Urinary bladder (tissue), 4 donors: Measurements from ENCODE around the gene SWT1. TPM values are rescaled to one million over a fixed set of nuclear protein-coding genes. Genes with fewer than 3 reads are reported as not detected.

Source experiments
- DNase-seq: peaks from one replicate; pipeline ENCODE4 v3.0.0-alpha.2; 2015; ENCODE audit errors: extremely low spot score
- H3K27ac ChIP-seq: one replicate; pipeline ENCODE4 v1.5.1; 2013; ENCODE audit warnings: low read depth, mild to moderate bottlenecking, moderate library complexity
- H3K36me3 ChIP-seq: one replicate; pipeline ENCODE4 v1.6.1; 2013; ENCODE audit warnings: mild to moderate bottlenecking, moderate library complexity; ENCODE audit not compliant: insufficient read depth
- H3K4me1 ChIP-seq: one replicate; pipeline ENCODE4 v1.6.1; 2013; ENCODE audit warnings: mild to moderate bottlenecking, moderate library complexity; ENCODE audit not compliant: insufficient read depth
- H3K4me3 ChIP-seq: one replicate; pipeline ENCODE4 v1.5.1; 2013; ENCODE audit warnings: low read depth, low read length
- WGBS: extraction: QIAGEN DNeasy Blood & Tissue Kit; methylation state at CpG from one replicate; pipeline ENCODE4 v1.1.7; 2013; 5-methylcytosine and 5-hydroxymethylcytosine counted together
- polyA plus RNA-seq: library from polyadenylated mRNA; stranded (reverse); fragments of 200-250 nt; gene quantifications from one replicate; pipeline ENCODE4 v1.2.3, GENCODE V29; 2013
- total RNA-seq: library from RNA; depleted of rRNA; stranded (reverse); fragments of >200 nt; gene quantifications from one replicate; pipeline ENCODE4 v1.2.3, GENCODE V29; 2014
- donor health status: healthy with polysubstance abuse.
- donor health status: healthy.

Gene SWT1
- total and polyA plus RNA-seq, 2 donors, result 3.9 to 24.6 TPM

GRCh38 chr1:185291652-185292051 lies 134.7 kb downstream of the SWT1 start:
- Histone ChIP-seq H3K27ac (no peak overlapping the region), H3K4me1 (no peaks in the 10 kb centered on the region), H3K36me3 (peaks cover 3% of the 10 kb centered on the region), H3K4me3 (no peak overlapping the region)
- no peak for DNase-seq
- 82% methylated on average over 1 of the region's 1 CpG for WGBS

- Histone ChIP-seq H3K4me3 (no peak overlapping the region), H3K36me3 (peaks cover 3% of the 10 kb centered on the region), H3K4me1 (no peaks in the 10 kb centered on the region), H3K27ac (no peak overlapping the region)
- WGBS, result 68% methylated on average over 5 of the region's 5 CpGs
- no peak for DNase-seq
These were observed 135.3 kb downstream of the SWT1 start for GRCh38 chr1:185292237-185292636.

- peaks cover 7% of the 10 kb centered on the region for H3K36me3 ChIP-seq
- 98% methylated on average over 1 of the region's 1 CpG for WGBS
- DNase-seq, result no peak
- H3K27ac ChIP-seq, result no peak overlapping the region
- H3K4me3 ChIP-seq, result no peak overlapping the region
- no peaks in the 10 kb centered on the region for H3K4me1 ChIP-seq
These were observed 137.1 kb downstream of the SWT1 start for GRCh38 chr1:185293967-185294542.

- Histone ChIP-seq H3K4me1 (no peaks in the 10 kb centered on the region), H3K27ac (no peak overlapping the region), H3K4me3 (no peak overlapping the region), H3K36me3 (peaks cover 9% of the 10 kb centered on the region)
- DNase-seq, result no peak
These were observed 138.1 kb downstream of the SWT1 start for GRCh38 chr1:185295091-185295490.

- no peak overlapping the region for H3K4me3 ChIP-seq
- no peaks in the 10 kb centered on the region for H3K4me1 ChIP-seq
- H3K36me3 ChIP-seq, result peaks cover 15% of the 10 kb centered on the region
- no peak overlapping the region for H3K27ac ChIP-seq
- WGBS, result 81% methylated on average over 2 of the region's 2 CpGs
- no peak for DNase-seq
These were observed 141.0 kb downstream of the SWT1 start for GRCh38 chr1:185297982-185298381.

GRCh38 chr1:185300152-185300551 lies 143.2 kb downstream of the SWT1 start:
- peaks cover 13% of the 10 kb centered on the region for H3K36me3 ChIP-seq
- no peaks in the 10 kb centered on the region for H3K4me1 ChIP-seq
- H3K27ac ChIP-seq, result no peak overlapping the region
- 92% methylated on average over 6 of the region's 6 CpGs for WGBS
- DNase-seq, result no peak
- no peak overlapping the region for H3K4me3 ChIP-seq

- H3K27ac ChIP-seq, result no peak overlapping the region
- H3K4me3 ChIP-seq, result no peak overlapping the region
- H3K4me1 ChIP-seq, result no peaks in the 10 kb centered on the region
- H3K36me3 ChIP-seq, result peaks cover 15% of the 10 kb centered on the region
- no peak for DNase-seq
- WGBS, result 95% methylated on average over 3 of the region's 3 CpGs
These were observed 148.5 kb downstream of the SWT1 start for GRCh38 chr1:185305419-185305818.

GRCh38 chr1:185308126-185308525 lies 151.2 kb downstream of the SWT1 start:
- no peak for DNase-seq
- WGBS, result 95% methylated on average over 1 of the region's 1 CpG
- Histone ChIP-seq H3K27ac (no peak overlapping the region), H3K4me1 (no peaks in the 10 kb centered on the region), H3K36me3 (peaks cover 13% of the 10 kb centered on the region), H3K4me3 (no peak overlapping the region)

GRCh38 chr1:185309566-185309965 lies 152.6 kb downstream of the SWT1 start:
- Histone ChIP-seq H3K4me3 (no peak overlapping the region), H3K27ac (peak overlapping the region; percentile 23), H3K36me3 (peaks cover 12% of the 10 kb centered on the region), H3K4me1 (no peaks in the 10 kb centered on the region)
- DNase-seq, result no peak
- 36% methylated on average over 2 of the region's 2 CpGs for whole genome bisulfite sequencing

GRCh38 chr1:185311589-185312225 lies 154.7 kb downstream of the SWT1 start:
- no peak overlapping the region for H3K4me3 ChIP-seq
- no peak for DNase-seq
- no peaks in the 10 kb centered on the region for H3K4me1 ChIP-seq
- peaks cover 5% of the 10 kb centered on the region for H3K36me3 ChIP-seq
- no peak overlapping the region for H3K27ac ChIP-seq

- DNase-seq, result no peak
- H3K27ac ChIP-seq, result no peak overlapping the region
- H3K4me1 ChIP-seq, result no peaks in the 10 kb centered on the region
- H3K4me3 ChIP-seq, result no peak overlapping the region
- H3K36me3 ChIP-seq, result peaks cover 5% of the 10 kb centered on the region
- WGBS, result 83% methylated on average over 4 of the region's 4 CpGs
These were observed 155.6 kb downstream of the SWT1 start for GRCh38 chr1:185312361-185313138.

- H3K27ac ChIP-seq, result no peak overlapping the region
- no peaks in the 10 kb centered on the region for H3K4me1 ChIP-seq
- H3K36me3 ChIP-seq, result peaks cover 5% of the 10 kb centered on the region
- no peak for DNase-seq
- no peak overlapping the region for H3K4me3 ChIP-seq
- WGBS, result 40% methylated on average over 1 of the region's 1 CpG
These were observed 157.4 kb downstream of the SWT1 start for GRCh38 chr1:185314411-185314810.

GRCh38 chr1:185315445-185316071 lies 158.6 kb downstream of the SWT1 start:
- Histone ChIP-seq H3K36me3 (peaks cover under 1% of the 10 kb centered on the region), H3K27ac (no peak overlapping the region), H3K4me3 (peak overlapping the region; percentile 82), H3K4me1 (no peaks in the 10 kb centered on the region)
- DNase-seq, result no peak
- whole genome bisulfite sequencing, result 8% methylated on average over 8 of the region's 8 CpGs
